AG09309 (cell line): ENCODE results near the gene BANF2.
"Not testable (repeated sequence)": the region's sequence is repeated elsewhere in the genome, so short reads cannot be mapped to it uniquely, and the experiment has no call there.

Source experiments
- DNase-seq: peaks from one replicate; pipeline ENCODE4 v3.0.0-alpha.2; 2010; ENCODE audit warnings: low read depth
- H3K4me3 ChIP-seq: 2 replicates; pipeline ENCODE4 v1.5.1; 2011; ENCODE audit warnings: mild to moderate bottlenecking, low read depth, low read length, moderate library complexity; ENCODE audit not compliant: control insufficient read depth
- CTCF ChIP-seq: IDR thresholded peaks from 2 replicates; pipeline ENCODE4 v1.5.1; 2011; ENCODE audit warnings: mild to moderate bottlenecking, low read depth, low read length, inconsistent platforms; ENCODE audit not compliant: insufficient read depth, control insufficient read depth; ENCODE audit errors: missing control alignments

Gene BANF2

GRCh38 chr20:17771206-17772004, 71.6 kb downstream of the BANF2 start:
- no peak for TF ChIP-seq CTCF
- no peak overlapping the region for H3K4me3 ChIP-seq
- DNase-seq: no peak

GRCh38 chr20:17772005-17772343, 72.2 kb downstream of the BANF2 start:
- no peak for DNase-seq
- TF ChIP-seq CTCF: no peak
- H3K4me3 ChIP-seq: no peak overlapping the region

GRCh38 chr20:17773619-17774018, 73.9 kb downstream of the BANF2 start:
- H3K4me3 ChIP-seq: no peak overlapping the region
- no peak for DNase-seq
- no peak for TF ChIP-seq CTCF

DNA sequence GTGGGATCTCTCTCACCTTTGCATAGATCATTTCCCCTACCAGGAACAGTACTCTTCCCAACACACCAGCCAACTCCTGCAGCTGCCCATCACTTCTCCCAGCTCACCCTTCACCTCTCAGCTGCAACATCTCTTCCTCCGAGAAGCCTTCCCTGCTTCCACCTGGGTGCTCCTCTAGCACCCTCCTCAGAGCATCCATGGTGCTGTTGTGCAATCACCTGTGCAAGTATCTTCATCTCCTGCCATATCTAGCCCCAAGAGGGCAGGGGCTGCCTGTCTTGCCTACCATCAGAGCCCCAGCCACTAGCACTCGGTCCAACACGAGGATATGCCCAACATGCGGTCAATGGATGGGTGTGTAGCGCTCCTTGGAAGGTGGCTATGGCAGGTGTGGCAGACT, 75.8 kb downstream of the BANF2 start:
- no peak overlapping the region for H3K4me3 ChIP-seq
- no peak for DNase-seq
- no peak for TF ChIP-seq CTCF

- TF ChIP-seq CTCF: no peak
- no peak for DNase-seq
- no peak overlapping the region for H3K4me3 ChIP-seq
Measured at GRCh38 chr20:17776551-17776950, 76.8 kb downstream of the BANF2 start.

DNA sequence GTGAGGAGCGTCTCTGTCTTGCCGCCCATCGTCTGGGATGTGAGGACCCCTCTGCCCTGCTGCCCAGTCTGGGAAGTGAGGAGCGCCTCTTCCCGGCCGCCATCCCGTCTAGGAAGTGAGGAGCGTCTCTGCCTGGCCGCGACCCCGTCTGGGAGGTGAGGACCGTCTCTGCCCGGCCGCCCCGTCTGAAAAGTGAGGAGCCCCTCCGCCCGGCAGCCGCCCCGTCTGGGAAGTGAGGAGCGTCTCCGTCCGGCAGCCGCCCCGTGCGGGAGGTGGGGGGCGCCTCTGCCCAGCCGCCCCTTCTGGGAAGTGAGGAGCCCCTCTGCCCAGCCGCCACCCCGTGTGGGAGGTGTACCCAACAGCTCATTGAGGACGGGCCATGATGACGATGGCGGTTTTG, 79.2 kb downstream of the BANF2 start:
- H3K4me3 ChIP-seq, DNase-seq: not testable (repeated sequence)

DNA sequence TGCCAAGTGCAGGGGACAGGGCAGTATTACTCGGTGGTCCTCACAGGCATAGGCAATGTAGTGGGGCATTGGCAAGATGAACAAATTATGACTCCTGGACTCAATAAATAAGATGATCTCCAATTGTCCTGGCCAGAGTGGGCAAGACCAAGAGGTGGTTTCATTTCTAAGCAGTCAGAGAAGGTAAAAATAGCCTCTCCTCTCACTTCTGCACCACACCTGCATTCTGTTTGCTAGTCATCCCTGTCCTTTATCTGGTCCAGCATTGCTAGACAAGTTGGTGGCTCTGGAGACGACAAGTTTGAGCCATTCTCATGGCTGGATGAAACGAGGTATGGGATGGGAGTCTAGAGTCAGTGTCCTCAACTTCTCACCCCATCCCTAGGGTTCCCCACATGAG, 83.0 kb downstream of the BANF2 start:
- DNase-seq: no peak
- TF ChIP-seq CTCF: no peak
- no peak overlapping the region for H3K4me3 ChIP-seq
